GM12878 (cell line): ENCODE results near the gene TUBB3. TPM values are rescaled to one million over a fixed set of nuclear protein-coding genes. Genes with fewer than 3 reads are reported as not detected.

Experiments
- BACH1 ChIP-seq: fragments of 450-650 bp; IDR thresholded peaks from 2 replicates; pipeline ENCODE4 v1.6.1; 2017; ENCODE audit warnings: mild to moderate bottlenecking, borderline replicate concordance
- E2F8 ChIP-seq: fragments of 450-650 bp; IDR thresholded peaks from 2 replicates; pipeline ENCODE4 v1.6.1; 2018; ENCODE audit warnings: mild to moderate bottlenecking, low read depth, moderate library complexity; ENCODE audit not compliant: partially characterized antibody
- ETV6 ChIP-seq, 2 experiments: fragments of 450-650 bp in 1 of 2; IDR thresholded peaks in 1 of 2; conservative IDR thresholded peaks in 1 of 2; 2 replicates each; pipeline ENCODE4 v1.6.1; 2014; ENCODE audit warnings: antibody characterized with exemption in 1 of 2, borderline replicate concordance in 1 of 2, low read depth in 1 of 2, mild to moderate bottlenecking in 1 of 2, moderate library complexity in 1 of 2
- HDAC2 ChIP-seq: fragments of 200-600 bp; sonication (generic); IDR thresholded peaks from 2 replicates; pipeline ENCODE4 v1.6.1; 2017
- PAX5 ChIP-seq: IDR thresholded peaks from 2 replicates; pipeline ENCODE4 v1.6.1; 2011; ENCODE audit warnings: low read depth, low read length, borderline replicate concordance
- SIN3A ChIP-seq: IDR thresholded peaks from 2 replicates; pipeline ENCODE4 v1.6.1; 2012; ENCODE audit warnings: low read depth, low read length, improper control_type of control experiment
- SMAD5 ChIP-seq: IDR thresholded peaks from 2 replicates; pipeline ENCODE4 v1.6.1; 2016; ENCODE audit warnings: antibody characterized with exemption, low read depth
- SMC3 ChIP-seq: IDR thresholded peaks from 2 replicates; pipeline ENCODE4 v1.6.1; 2011; ENCODE audit warnings: low read length, improper control_type of control experiment, borderline replicate concordance
- ZNF207 ChIP-seq: fragments of 450-650 bp; IDR thresholded peaks from 2 replicates; pipeline ENCODE4 v1.6.1; 2014; ENCODE audit warnings: antibody characterized with exemption, mild to moderate bottlenecking, borderline replicate concordance
- polyA plus RNA-seq, 11 experiments: library from polyadenylated mRNA; depleted of rRNA in 4 of 11; unstranded in 6 of 11; stranded (reverse) in 5 of 11; fragments of >200 nt; fragmentation: Nextera tagmentation in 4 of 11; fragmentation: Illumina TruSeq in 1 of 11; extraction: Ambion mirVana in 4 of 11; extraction: Trizol in 1 of 11; gene quantifications; 1 replicate in 1 of 11; 2 replicates in 10 of 11; pipeline versions ENCODE4 v1.2.1 to v1.2.3, GENCODE V29; 2011 to 2016; ENCODE audit warnings: inconsistent platforms in 2 of 11, missing spikeins in 2 of 11, low read depth in 1 of 11
- total RNA-seq, 4 experiments: library from RNA; depleted of rRNA in 3 of 4; stranded (reverse); fragments of >200 nt in 3 of 4; fragmentation: Illumina TruSeq in 1 of 4; extraction: Trizol in 1 of 4; gene quantifications; 2 replicates each; pipeline versions ENCODE4 v1.2.1 to v1.2.3, GENCODE V29; 2013 to 2021
- TF ChIP-seq, protein P1 (sequence below): fragments of 450-650 bp; IDR thresholded peaks from 2 replicates; pipeline ENCODE4 v1.6.1; 2016; ENCODE audit warnings: mild to moderate bottlenecking

Gene TUBB3
- total and polyA plus RNA-seq, 10 of the 15 experiments (the other 5 are each of a cell fraction or from before 2014, with no cell fraction given) = 0.09 to 2.5 (median 0.58) TPM; not detected in 1

DNA sequence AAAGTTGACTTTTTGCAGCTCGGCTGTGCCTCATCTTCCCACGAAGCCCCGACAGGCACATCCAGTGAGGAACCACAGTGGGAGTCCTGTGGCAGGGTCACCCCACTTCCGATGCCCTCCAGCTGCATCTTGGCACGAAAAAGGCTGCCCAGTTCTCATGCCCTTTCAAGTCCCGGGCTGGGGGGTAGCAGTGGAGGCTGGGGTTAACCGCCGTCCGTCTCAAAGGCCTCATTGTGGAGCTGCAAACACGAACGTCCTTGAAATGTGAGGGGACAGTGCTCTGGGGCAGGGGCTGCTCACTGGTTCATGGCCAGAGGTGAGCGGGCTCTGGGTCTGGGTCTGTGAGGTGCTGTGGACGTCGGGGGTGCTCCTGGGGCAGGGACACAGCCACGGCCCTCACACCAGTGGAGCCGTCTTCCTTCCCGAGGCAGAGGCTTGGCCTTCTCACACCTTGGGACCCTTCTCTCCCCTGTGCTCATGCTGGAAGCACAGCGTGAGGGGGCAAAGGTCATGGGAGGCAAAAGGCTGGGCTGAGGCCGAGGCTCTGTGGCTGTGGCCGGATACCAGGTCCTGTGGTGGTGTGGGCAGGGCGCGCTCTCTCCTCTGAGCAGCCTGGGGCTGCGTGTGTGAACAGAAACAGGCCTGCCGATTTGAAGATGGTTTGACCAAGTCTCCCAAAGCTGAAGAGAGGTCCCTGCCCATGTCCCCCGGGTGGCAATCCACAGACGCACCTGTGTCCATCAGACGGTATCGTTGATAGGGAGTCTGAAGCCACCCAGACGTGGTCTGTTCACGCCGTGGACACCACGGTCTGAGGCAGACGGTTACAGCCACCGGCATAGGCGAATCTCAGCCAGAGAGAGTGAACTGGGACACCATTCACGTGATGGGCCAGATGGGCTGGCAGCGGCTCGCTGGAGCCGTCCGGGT is 7.6 kb upstream of the TUBB3 start (continued):
- no peak for TF ChIP-seq PAX5
- no peak for TF ChIP-seq HDAC2
- no peak for TF ChIP-seq SMAD5
- TF ChIP-seq, protein P1, sequence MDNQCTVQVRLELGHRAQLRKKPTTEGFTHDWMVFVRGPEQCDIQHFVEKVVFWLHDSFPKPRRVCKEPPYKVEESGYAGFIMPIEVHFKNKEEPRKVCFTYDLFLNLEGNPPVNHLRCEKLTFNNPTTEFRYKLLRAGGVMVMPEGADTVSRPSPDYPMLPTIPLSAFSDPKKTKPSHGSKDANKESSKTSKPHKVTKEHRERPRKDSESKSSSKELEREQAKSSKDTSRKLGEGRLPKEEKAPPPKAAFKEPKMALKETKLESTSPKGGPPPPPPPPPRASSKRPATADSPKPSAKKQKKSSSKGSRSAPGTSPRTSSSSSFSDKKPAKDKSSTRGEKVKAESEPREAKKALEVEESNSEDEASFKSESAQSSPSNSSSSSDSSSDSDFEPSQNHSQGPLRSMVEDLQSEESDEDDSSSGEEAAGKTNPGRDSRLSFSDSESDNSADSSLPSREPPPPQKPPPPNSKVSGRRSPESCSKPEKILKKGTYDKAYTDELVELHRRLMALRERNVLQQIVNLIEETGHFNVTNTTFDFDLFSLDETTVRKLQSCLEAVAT = no peak
- TF ChIP-seq SMC3 = no peak
- TF ChIP-seq ETV6 (conservative IDR thresholded peaks at IDR 0.05 in 1 of 2, IDR thresholded peaks at IDR 0.05 in 1 of 2; ENCODE audit: borderline replicate concordance in 1 of 2, low read depth in 1 of 2) = no peak
- no peak for TF ChIP-seq BACH1
- TF ChIP-seq E2F8 = no peak
- TF ChIP-seq ZNF207 = no peak
- no peak for TF ChIP-seq SIN3A
